Spleen (tissue), 7 donors: ENCODE results near the gene PTX4.

Source experiments
- CTCF ChIP-seq, 11 experiments: fragments of 200-600 bp in 7 of 11; fragments of 450-650 bp in 4 of 11; sonication (generic) in 4 of 11; IDR thresholded peaks in 8 of 11; conservative IDR thresholded peaks in 3 of 11; 1 replicate in 7 of 11; 2 replicates in 4 of 11; pipeline versions ENCODE4 v1.4.0 to v1.8.0; 2016 to 2021; ENCODE audit warnings: antibody characterized with exemption in 11 of 11, inconsistent platforms in 4 of 11, mild to moderate bottlenecking in 1 of 11
- POLR2A ChIP-seq, 3 donors: fragments of 450-650 bp; IDR thresholded peaks; one replicate each; pipeline ENCODE4 v1.5.1; 2017; ENCODE audit warnings: antibody characterized with exemption in 3 of 3, mild to moderate bottlenecking in 1 of 3
- donor health status: DM: no; HTN: no; CAD: no; lungs with moderate emphysema.
- donor health status: DM: no; HTN: no; CAD: no.
- donor health status: DM: no; HTN: no; CAD: no.

GRCh38 chr16:1498899-1499676, 10.3 kb upstream of the PTX4 start:
- TF ChIP-seq CTCF (IDR thresholded peaks at IDR 0.05 in 8 of 11, conservative IDR thresholded peaks at IDR 0.05 in 3 of 11): no peak
- no peak for TF ChIP-seq POLR2A (IDR thresholded peaks at IDR 0.05)
